Heart left ventricle (tissue), 13 donors: ENCODE data around the gene MED12L.

Source experiments
- POLR2A ChIP-seq, 2 donors: fragments of 450-650 bp; IDR thresholded peaks; one replicate each; pipeline ENCODE4 v1.6.1; 2017; ENCODE audit warnings: antibody characterized with exemption in 2 of 2, mild to moderate bottlenecking in 2 of 2, moderate library complexity in 2 of 2
- TF ChIP-seq, protein P1 (sequence below), 12 donors: fragments of 200-600 bp; sonication (generic) in 4 of 12; IDR thresholded peaks; one replicate each; pipeline versions ENCODE4 v1.5.0 to v1.8.0; 2018 to 2022; ENCODE audit warnings: antibody characterized with exemption in 12 of 12, mild to moderate bottlenecking in 5 of 12
- donor health status: ischemic (EF 13 %, LVEDD 7.1; RV severe dilation, severe dysfunction).
- donor health status: DM: no; HTN: yes; CAD: no.
- donor health status: DM: no; HTN: no; CAD: no.
- donor health status: ischemic (EF 25% LVEDD 6.9; RV normal size, moderate dysfunction).
- donor health status: ischemic (EF 25% LVEDD 5.7; RV mildly dilated, moderate dysfunction).
- donor health status: ischemic (EF 35%, LVEDD 5.7; RV mildly dilated, moderate dysfunction).
- donor health status: nonischemic (EF 11% LVEDD 7.7; RV severe dilation, severe dysfunction).
- donor health status: DM: yes; HTN: yes; CAD: no.
- donor health status: PGD.
- donor health status: ischemic (EF 29% LVEDD 5.4; RV normal size, mild dysfunction).
- donor health status: nonischemic (EF 23%, LVEDD 6.1; RV moderate dilation, normal function).

DNA sequence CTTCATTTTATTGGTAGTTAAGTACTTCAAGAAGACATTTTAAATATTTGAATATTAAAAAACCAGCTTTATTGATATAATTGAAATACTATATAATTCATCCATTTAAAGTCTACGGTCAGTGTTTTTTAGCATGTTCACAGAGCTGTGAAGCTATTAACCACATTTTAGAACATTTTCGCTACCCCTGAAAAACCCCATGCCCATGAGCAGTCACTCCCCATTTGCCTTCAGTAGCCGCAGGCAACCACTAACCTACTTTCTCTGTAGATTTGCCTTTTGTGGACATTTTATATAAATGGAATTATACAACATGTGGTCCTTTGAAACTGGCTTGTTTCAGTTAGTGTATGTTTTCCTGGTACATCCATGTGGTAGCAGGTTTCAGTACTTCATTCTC, 61.8 kb downstream of the MED12L start:
- TF ChIP-seq, protein P1, sequence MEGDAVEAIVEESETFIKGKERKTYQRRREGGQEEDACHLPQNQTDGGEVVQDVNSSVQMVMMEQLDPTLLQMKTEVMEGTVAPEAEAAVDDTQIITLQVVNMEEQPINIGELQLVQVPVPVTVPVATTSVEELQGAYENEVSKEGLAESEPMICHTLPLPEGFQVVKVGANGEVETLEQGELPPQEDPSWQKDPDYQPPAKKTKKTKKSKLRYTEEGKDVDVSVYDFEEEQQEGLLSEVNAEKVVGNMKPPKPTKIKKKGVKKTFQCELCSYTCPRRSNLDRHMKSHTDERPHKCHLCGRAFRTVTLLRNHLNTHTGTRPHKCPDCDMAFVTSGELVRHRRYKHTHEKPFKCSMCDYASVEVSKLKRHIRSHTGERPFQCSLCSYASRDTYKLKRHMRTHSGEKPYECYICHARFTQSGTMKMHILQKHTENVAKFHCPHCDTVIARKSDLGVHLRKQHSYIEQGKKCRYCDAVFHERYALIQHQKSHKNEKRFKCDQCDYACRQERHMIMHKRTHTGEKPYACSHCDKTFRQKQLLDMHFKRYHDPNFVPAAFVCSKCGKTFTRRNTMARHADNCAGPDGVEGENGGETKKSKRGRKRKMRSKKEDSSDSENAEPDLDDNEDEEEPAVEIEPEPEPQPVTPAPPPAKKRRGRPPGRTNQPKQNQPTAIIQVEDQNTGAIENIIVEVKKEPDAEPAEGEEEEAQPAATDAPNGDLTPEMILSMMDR (IDR thresholded peaks at IDR 0.05): no peak
- no peak for TF ChIP-seq POLR2A (IDR thresholded peaks at IDR 0.05)
